GM18858 (cell line): ENCODE data around the gene ENTPD5.
"Not testable (repeated sequence)": the region's sequence is repeated elsewhere in the genome, so short reads cannot be mapped to it uniquely, and the experiment has no call there.

Experiments used
- ATAC-seq: cut with Tn5 transposase; IDR thresholded peaks from one replicate; pipeline ENCODE4 v1.9.1; 2021; ENCODE audit not compliant: unreplicated experiment

Gene ENTPD5

GRCh38 chr14:73945159-73945670 is 73.9 kb downstream of the ENTPD5 start:
- no peak for ATAC-seq

- ATAC-seq = no peak
These were observed 74.5 kb downstream of the ENTPD5 start for GRCh38 chr14:73944432-73945158.

GRCh38 chr14:73943083-73943482 is 76.0 kb downstream of the ENTPD5 start:
- ATAC-seq = no peak

DNA sequence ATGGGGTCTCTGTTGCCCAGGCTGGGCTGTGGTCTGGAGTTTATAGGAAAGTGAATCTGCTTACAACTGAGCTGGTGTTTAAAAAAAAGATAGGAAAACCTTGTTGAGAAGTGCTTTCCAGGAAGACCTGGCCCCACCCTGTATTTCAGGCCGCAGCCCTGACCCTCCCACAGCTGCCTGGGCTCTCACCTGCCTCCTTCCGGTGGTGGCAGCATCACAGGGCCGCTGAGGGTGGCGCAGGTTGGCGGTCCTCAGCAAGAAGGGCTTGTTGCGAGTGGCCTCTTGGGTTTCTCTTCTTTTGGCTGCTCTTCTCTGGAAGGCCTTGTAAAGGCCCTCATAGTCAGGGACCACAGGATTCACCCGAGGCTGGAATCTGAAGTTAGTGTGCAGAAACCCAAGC is 76.9 kb downstream of the ENTPD5 start:
- ATAC-seq = no peak

DNA sequence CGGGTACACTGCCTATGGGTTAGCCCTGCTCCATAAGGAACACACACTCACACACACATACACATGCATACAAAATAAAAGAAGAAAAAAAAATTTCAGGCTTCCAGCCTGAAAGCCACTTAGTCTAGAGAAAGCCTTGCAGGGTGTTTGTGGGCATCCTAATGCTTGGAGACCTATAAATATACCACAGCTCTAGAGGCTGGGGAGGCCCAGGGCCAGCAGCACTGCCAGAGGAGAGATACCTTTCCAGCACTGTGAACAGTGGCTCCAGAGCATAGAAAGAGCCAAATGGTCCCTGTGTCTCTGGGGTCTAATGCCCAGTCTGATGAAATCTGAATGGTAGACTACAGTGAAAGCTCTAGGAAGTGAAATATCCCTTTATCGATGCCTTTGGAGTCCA is 82.1 kb downstream of the ENTPD5 start:
- no peak for ATAC-seq

DNA sequence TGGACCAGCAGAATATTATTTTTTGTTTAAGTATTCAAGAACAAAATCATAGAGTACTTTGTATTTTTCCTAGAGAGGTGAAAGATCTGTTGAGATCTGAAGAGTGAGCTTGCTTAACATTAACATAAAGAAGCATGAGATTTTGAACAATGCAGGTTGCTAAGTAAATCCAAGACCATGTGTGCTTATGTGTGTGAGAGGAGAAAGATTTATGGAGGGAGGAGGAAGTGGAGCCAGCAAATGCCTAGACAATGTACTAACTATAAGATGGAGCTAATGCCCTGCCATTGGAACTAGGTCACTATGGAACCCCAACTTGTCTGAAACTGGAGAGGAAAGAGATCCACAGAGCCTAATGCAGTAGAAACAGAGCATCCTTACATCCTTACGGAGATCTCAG is 82.5 kb downstream of the ENTPD5 start:
- no peak for ATAC-seq

- no peak for ATAC-seq
These were observed 83.4 kb downstream of the ENTPD5 start for GRCh38 chr14:73935666-73936065.

DNA sequence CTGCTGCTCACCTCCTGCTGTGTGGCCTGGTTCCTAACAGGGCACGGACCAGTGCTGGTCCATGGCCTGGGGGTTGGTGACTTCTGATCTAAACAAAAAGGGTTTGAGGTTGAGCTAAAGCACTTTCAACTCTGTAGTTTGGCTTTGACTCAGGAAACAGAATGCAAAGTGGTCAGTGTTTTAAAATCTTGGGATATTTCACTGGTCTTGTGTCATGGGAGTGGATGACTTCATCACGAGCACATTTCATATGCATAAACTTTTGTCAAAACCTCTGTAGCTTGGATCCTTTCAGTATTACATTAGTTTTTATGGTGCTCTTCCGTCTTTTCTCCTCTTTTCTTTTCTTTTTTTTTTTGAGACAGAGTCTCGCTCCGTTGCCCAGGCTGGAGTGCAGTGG is 94.8 kb downstream of the ENTPD5 start:
- no peak for ATAC-seq

DNA sequence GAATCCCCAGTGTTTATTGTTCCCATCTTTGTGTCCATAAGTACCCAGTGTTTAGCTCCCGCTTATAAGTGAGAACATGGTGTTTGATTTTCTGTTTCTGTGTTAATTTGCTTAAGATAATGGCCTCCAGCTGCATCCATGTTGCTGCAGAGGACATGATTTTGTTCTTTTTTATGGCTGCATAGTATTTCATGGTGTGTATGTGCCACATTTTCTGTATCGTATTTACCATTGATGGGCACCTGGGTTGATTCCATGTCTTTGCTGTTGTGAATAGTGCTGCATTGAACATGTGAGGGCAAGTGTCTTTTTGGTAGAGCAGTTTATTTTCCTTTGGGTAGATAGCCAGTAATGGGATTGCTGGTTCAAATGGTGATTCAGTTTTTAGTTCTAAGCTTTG is 99.6 kb downstream of the ENTPD5 start:
- ATAC-seq = not testable (repeated sequence)

DNA sequence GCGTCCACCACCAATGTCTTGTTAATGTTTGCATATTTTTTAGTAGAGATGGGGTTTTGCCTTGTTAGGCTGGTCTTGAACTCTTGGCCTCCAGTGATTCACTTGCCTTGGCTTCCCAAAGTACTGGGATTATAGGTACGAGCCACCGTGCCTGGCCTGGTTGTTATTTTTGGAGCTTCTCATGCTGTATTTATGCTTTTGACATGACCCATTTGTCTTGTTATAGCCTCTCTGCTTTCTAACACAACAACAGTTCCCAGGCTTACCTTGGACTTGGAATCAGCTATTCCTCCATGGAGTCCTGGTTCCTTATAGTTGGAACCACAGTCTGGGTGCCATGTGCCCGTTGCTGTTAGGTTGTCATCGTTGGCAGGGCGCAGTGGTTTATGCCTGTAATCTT is 102.8 kb downstream of the ENTPD5 start:
- no peak for ATAC-seq

GRCh38 chr14:73913256-73913655 is 105.8 kb downstream of the ENTPD5 start:
- no peak for ATAC-seq

DNA sequence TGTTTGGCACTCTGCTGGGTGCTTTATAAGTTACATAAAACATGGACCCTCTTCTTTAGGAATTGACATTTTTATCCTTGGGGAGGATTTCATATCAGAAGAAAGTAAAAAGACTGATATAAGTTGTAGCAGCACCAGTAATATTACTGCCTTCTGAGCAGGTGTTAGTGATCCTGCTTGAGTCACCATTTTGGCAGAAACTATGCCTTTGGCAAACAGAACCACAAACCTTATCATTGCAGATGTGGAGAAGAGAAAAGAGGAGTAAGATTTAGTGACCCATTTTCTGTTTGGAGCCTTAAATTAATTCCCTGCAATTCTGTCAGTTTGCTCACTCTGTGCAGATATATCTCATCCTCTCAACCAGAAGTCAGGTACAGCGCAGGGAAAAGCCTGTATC is 109.4 kb downstream of the ENTPD5 start:
- no peak for ATAC-seq
